ENCODE results near the gene HIF1A. TPM values are rescaled to one million over a fixed set of nuclear protein-coding genes. Genes with fewer than 3 reads are reported as not detected.

HIF1A gene
- total and polyA plus RNA-seq, 10 of the 15 experiments (the other 5 are each of a cell fraction or from before 2014, with no cell fraction given) = 18.3 to 97.0 (median 75.3) TPM

- TF ChIP-seq SPI1 (IDR thresholded peaks at IDR 0.05; ENCODE audit: borderline replicate concordance, insufficient read depth, low read depth, low read length) = 0 out of 2 replicates have a peak, but pooled peaks have one; percentile 0
- no peak for TF ChIP-seq KAT2A (conservative IDR thresholded peaks at IDR 0.05; ENCODE audit: control insufficient read depth, low read depth, low read length)
- peak; percentile 100 for TF ChIP-seq CBX5 (IDR thresholded peaks at IDR 0.05; ENCODE audit: low read depth)
- no peak for TF ChIP-seq ATF3 (IDR thresholded peaks at IDR 0.05; ENCODE audit: borderline replicate concordance, extremely low read depth, low read depth, low read length)
- peak; percentile 89 for TF ChIP-seq MEF2A (IDR thresholded peaks at IDR 0.05; ENCODE audit: insufficient read depth, low read depth, low read length)
- 0 out of 2 replicates have a peak, but pooled peaks have one; percentile 62 for TF ChIP-seq HDGF (IDR thresholded peaks at IDR 0.05)
- no peak for TF ChIP-seq ASH2L (IDR thresholded peaks at IDR 0.05; ENCODE audit: borderline replicate concordance, low read depth)
- TF ChIP-seq STAT3 (IDR thresholded peaks at IDR 0.05; ENCODE audit: low read depth, low read length) = peak; percentile 73; the same call in 1 of the 2 replicates
- no peak for TF ChIP-seq KDM1A (IDR thresholded peaks at IDR 0.05; ENCODE audit: borderline replicate concordance)
- TF ChIP-seq SUPT20H (IDR thresholded peaks at IDR 0.05; ENCODE audit: borderline replicate concordance, control insufficient read depth, low read depth, low read length) = no peak
- peak; percentile 92 for TF ChIP-seq NR2F1 (conservative IDR thresholded peaks at IDR 0.05)
- TF ChIP-seq MLLT1 (IDR thresholded peaks at IDR 0.05) = peak; percentile 85
- TF ChIP-seq MXI1 (IDR thresholded peaks at IDR 0.05; ENCODE audit: low read depth, low read length) = 0 out of 2 replicates have a peak, but pooled peaks have one; percentile 41
- TF ChIP-seq YBX1 (IDR thresholded peaks at IDR 0.05) = no peak
- peak; percentile 86 for TF ChIP-seq CBFB (IDR thresholded peaks at IDR 0.05; ENCODE audit: low read depth)
- no peak for TF ChIP-seq RB1 (IDR thresholded peaks at IDR 0.05; ENCODE audit: borderline replicate concordance)
- peak; percentile 93 for TF ChIP-seq IRF4 (IDR thresholded peaks at IDR 0.05; ENCODE audit: low read depth, low read length)
- TF ChIP-seq MAX (IDR thresholded peaks at IDR 0.05; ENCODE audit: low read depth, low read length) = peak; percentile 40; the same call in 1 of the 2 replicates
- TF ChIP-seq RCOR1 (conservative IDR thresholded peaks at IDR 0.05; ENCODE audit: low read depth, low read length) = no peak
- TF ChIP-seq HDAC2 (IDR thresholded peaks at IDR 0.05) = no peak
- TF ChIP-seq KLF5 (IDR thresholded peaks at IDR 0.05; ENCODE audit: partially characterized antibody) = peak; percentile 94
- no peak for TF ChIP-seq ZZZ3 (IDR thresholded peaks at IDR 0.05; ENCODE audit: control insufficient read depth, insufficient read length, low read depth)
- TF ChIP-seq PRDM15 (CRISPR knock-in tag; IDR thresholded peaks at IDR 0.05) = no peak
- 0 out of 2 replicates have a peak, but pooled peaks have one; percentile 13 for TF ChIP-seq SMC3 (IDR thresholded peaks at IDR 0.05; ENCODE audit: borderline replicate concordance, low read length)
These were observed 32.6 kb upstream of the HIF1A start (continued) for GRCh38 chr14:61662437-61663311.

Data from GM12878 (cell line).